NCI-H2196 (cell line): ENCODE results near the gene WNT5B.

Experiments used
- DNase-seq: peaks from one replicate; lab custom pipeline; 2025; ENCODE audit not compliant: unreplicated experiment; lab: John Stamatoyannopoulos, UW

Gene WNT5B

GRCh38 chr12:1628666-1629337, at the start of gene WNT5B:
Gene WNT5B, plus strand, starts transcription at chr12:1629231. Its CDS starts 2,124 bp downstream, at chr12:1631355.
- DNase-seq: no peak

- no peak for DNase-seq
Measured at GRCh38 chr12:1579651-1580435, 49.2 kb upstream of the WNT5B start.

GRCh38 chr12:1580526-1580925, 48.5 kb upstream of the WNT5B start:
- no peak for DNase-seq

GRCh38 chr12:1581973-1582708, 46.9 kb upstream of the WNT5B start:
- no peak for DNase-seq

GRCh38 chr12:1582709-1583050, 46.4 kb upstream of the WNT5B start:
- no peak for DNase-seq

GRCh38 chr12:1583421-1584078, 45.5 kb upstream of the WNT5B start:
- peak; percentile 43 for DNase-seq

- no peak for DNase-seq
Measured at GRCh38 chr12:1584326-1584725, 44.7 kb upstream of the WNT5B start.

GRCh38 chr12:1587927-1588574, 41.0 kb upstream of the WNT5B start:
- DNase-seq: no peak

GRCh38 chr12:1588575-1588947, 40.5 kb upstream of the WNT5B start:
- no peak for DNase-seq

GRCh38 chr12:1590221-1590979, 38.6 kb upstream of the WNT5B start:
- DNase-seq: no peak

GRCh38 chr12:1591034-1591433, 38.0 kb upstream of the WNT5B start:
- no peak for DNase-seq

GRCh38 chr12:1591543-1591942, 37.5 kb upstream of the WNT5B start:
- no peak for DNase-seq

- DNase-seq: no peak
Measured at GRCh38 chr12:1592444-1593173, 36.4 kb upstream of the WNT5B start.

- DNase-seq: no peak
Measured at GRCh38 chr12:1593174-1594005, 35.6 kb upstream of the WNT5B start.

- DNase-seq: no peak
Measured at GRCh38 chr12:1594006-1594260, 35.1 kb upstream of the WNT5B start.

- peak; percentile 77 for DNase-seq
Measured at GRCh38 chr12:1594261-1595025, 34.6 kb upstream of the WNT5B start, which contains the start of gene FBXL14. Gene FBXL14, minus strand, starts transcription at chr12:1594581. Its CDS starts 515 bp downstream, at chr12:1594066.

GRCh38 chr12:1595026-1595561, 33.9 kb upstream of the WNT5B start:
- no peak for DNase-seq
